ENCODE measurements around the gene CNNM4. TPM values are rescaled to one million over a fixed set of nuclear protein-coding genes. Genes with fewer than 3 reads are reported as not detected.

Gene CNNM4
- polyA plus RNA-seq, 2 of the 4 experiments (the other 2 are of a cell fraction), result 8.8 to 11.2 TPM

DNA sequence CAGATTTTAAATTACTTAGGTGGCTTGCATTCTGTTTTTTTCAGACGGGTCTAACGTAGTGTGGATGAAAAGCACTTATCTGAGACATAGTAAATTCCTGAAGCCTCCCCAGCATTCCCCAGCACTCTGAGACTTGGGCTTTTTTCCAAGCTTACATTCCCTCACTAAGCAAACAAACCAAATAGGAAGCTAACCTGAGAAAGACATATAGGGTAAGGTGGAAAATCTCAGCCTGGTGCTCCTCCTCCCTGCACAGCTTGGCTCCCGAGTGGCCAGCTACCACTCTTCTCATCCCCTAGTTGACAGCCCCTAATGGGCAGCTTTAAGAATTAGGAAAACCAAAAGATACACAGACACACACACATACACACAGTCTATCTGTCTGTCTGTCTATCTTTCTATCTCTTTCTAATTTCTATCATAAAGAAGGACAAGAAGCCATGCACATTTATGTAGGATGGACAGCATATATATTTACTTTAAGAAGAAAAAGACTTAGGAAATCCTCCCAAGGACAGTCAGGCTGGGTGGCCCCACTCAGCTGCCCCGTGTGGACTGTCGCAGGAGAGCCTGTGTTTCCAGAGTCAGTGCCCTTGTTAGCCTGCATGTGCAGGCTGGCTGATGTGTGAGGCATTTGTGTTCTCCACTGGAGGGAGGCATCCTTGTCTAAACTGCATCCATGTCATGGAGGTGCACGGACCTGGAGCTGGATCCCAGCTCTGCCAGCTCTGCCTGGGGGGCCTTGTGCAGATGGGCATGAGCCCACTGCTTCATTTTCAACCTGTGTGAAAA, 63.6 kb downstream of the CNNM4 start (continued):
- TF ChIP-seq SMC3 (IDR thresholded peaks at IDR 0.05) (no peak), TFCP2L1 (CRISPR knock-in tag; IDR thresholded peaks at IDR 0.05) (no peak), NPAS2 (CRISPR knock-in tag; IDR thresholded peaks at IDR 0.05; ENCODE audit: borderline replicate concordance) (no peak), HEYL (CRISPR knock-in tag; IDR thresholded peaks at IDR 0.05) (no peak), RNF2 (IDR thresholded peaks at IDR 0.05; ENCODE audit: borderline replicate concordance, low read depth) (no peak), FOSB (CRISPR knock-in tag; IDR thresholded peaks at IDR 0.05) (no peak)

GRCh38 chr2:96825057-96825456, 64.4 kb downstream of the CNNM4 start:
- Histone ChIP-seq H3K4me3 (no peak overlapping the region), H3K4me1 (peaks cover 14% of the 10 kb centered on the region), H3K9me3 (no peaks in the 10 kb centered on the region), H3K4me2 (no peak overlapping the region), H3K27ac (no peak overlapping the region; a peak in 1 of 6 replicates)
- 91% methylated on average over 14 of the region's 14 CpGs for WGBS (ENCODE audit: missing lambda C conversion rate)
- CTCF ChIA-PET, result interaction anchor here (1.0 to 6.2 kb wide), 5 partner anchors 9 to 287 kb away, joined by 3 to 24 read pairs (median 4); partner anchors contain the start of genes ANKRD36, ANKRD39 and CNNM3
- TF ChIP-seq JUN (IDR thresholded peaks at IDR 0.05) (no peak), CBX2 (IDR thresholded peaks at IDR 0.05; ENCODE audit: borderline replicate concordance, low read depth) (no peak), NFE2L2 (conservative IDR thresholded peaks at IDR 0.05; ENCODE audit: low read length) (no peak), HDAC2 (IDR thresholded peaks at IDR 0.05) (no peak), KDM5A (IDR thresholded peaks at IDR 0.05) (no peak), RNF2 (IDR thresholded peaks at IDR 0.05; ENCODE audit: borderline replicate concordance, low read depth) (no peak), HES2 (IDR thresholded peaks at IDR 0.05) (no peak), HMGXB4 (CRISPR knock-in tag; IDR thresholded peaks at IDR 0.05; ENCODE audit: borderline replicate concordance) (no peak), TP53 (CRISPR knock-in tag; IDR thresholded peaks at IDR 0.05) (no peak), KDM1A (IDR thresholded peaks at IDR 0.05; ENCODE audit: low read depth) (no peak), RARB (CRISPR knock-in tag; IDR thresholded peaks at IDR 0.05) (no peak), SMC3 (IDR thresholded peaks at IDR 0.05) (no peak), MAFK (IDR thresholded peaks at IDR 0.05; ENCODE audit: partially characterized antibody) (no peak), MAX (IDR thresholded peaks at IDR 0.05) (no peak), EHMT2 (IDR thresholded peaks at IDR 0.05; ENCODE audit: low read depth) (no peak), HOXB5 (CRISPR knock-in tag; IDR thresholded peaks at IDR 0.05) (no peak)
- TF ChIP-seq, protein P1, sequence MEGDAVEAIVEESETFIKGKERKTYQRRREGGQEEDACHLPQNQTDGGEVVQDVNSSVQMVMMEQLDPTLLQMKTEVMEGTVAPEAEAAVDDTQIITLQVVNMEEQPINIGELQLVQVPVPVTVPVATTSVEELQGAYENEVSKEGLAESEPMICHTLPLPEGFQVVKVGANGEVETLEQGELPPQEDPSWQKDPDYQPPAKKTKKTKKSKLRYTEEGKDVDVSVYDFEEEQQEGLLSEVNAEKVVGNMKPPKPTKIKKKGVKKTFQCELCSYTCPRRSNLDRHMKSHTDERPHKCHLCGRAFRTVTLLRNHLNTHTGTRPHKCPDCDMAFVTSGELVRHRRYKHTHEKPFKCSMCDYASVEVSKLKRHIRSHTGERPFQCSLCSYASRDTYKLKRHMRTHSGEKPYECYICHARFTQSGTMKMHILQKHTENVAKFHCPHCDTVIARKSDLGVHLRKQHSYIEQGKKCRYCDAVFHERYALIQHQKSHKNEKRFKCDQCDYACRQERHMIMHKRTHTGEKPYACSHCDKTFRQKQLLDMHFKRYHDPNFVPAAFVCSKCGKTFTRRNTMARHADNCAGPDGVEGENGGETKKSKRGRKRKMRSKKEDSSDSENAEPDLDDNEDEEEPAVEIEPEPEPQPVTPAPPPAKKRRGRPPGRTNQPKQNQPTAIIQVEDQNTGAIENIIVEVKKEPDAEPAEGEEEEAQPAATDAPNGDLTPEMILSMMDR (IDR thresholded peaks at IDR 0.05), result no peak
- TF ChIP-seq, protein P2, sequence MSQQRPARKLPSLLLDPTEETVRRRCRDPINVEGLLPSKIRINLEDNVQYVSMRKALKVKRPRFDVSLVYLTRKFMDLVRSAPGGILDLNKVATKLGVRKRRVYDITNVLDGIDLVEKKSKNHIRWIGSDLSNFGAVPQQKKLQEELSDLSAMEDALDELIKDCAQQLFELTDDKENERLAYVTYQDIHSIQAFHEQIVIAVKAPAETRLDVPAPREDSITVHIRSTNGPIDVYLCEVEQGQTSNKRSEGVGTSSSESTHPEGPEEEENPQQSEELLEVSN (IDR thresholded peaks at IDR 0.05; ENCODE audit: borderline replicate concordance, low read depth), result no peak
- no peak for FAIRE-seq
- DNase-seq (ENCODE audit: low read depth in 1 of 2, low spot score in 1 of 2), result no peak
- no peak for ATAC-seq
- POLR2A ChIA-PET, result no interaction called here

All from A549 (cell line).